ENCODE measurements around the gene TATDN2.

TATDN2 gene

GRCh38 chr3:10224794-10225665, 23.2 kb upstream of the TATDN2 start (continued):
- no peak for TF ChIP-seq CSRNP3 (CRISPR knock-in tag; IDR thresholded peaks at IDR 0.05)
- TF ChIP-seq ZNF70 (CRISPR knock-in tag; IDR thresholded peaks at IDR 0.05) = no peak
- TF ChIP-seq PPARA (CRISPR knock-in tag; IDR thresholded peaks at IDR 0.05; ENCODE audit: borderline replicate concordance) = no peak
- TF ChIP-seq, protein P1, sequence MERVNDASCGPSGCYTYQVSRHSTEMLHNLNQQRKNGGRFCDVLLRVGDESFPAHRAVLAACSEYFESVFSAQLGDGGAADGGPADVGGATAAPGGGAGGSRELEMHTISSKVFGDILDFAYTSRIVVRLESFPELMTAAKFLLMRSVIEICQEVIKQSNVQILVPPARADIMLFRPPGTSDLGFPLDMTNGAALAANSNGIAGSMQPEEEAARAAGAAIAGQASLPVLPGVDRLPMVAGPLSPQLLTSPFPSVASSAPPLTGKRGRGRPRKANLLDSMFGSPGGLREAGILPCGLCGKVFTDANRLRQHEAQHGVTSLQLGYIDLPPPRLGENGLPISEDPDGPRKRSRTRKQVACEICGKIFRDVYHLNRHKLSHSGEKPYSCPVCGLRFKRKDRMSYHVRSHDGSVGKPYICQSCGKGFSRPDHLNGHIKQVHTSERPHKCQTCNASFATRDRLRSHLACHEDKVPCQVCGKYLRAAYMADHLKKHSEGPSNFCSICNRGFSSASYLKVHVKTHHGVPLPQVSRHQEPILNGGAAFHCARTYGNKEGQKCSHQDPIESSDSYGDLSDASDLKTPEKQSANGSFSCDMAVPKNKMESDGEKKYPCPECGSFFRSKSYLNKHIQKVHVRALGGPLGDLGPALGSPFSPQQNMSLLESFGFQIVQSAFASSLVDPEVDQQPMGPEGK (CRISPR knock-in tag; IDR thresholded peaks at IDR 0.05; ENCODE audit: borderline replicate concordance) = no peak

GRCh38 chr3:10226293-10226692, 22.0 kb upstream of the TATDN2 start:
- no peak for ATAC-seq
- TF ChIP-seq ZNF8 (CRISPR knock-in tag; IDR thresholded peaks at IDR 0.05) = no peak
- no peak for TF ChIP-seq ISL1 (CRISPR knock-in tag; IDR thresholded peaks at IDR 0.05)
- no peak for TF ChIP-seq ZFP3 (CRISPR knock-in tag; IDR thresholded peaks at IDR 0.05)
- no peak for TF ChIP-seq OSR1 (CRISPR knock-in tag; IDR thresholded peaks at IDR 0.05)
- TF ChIP-seq ZC3H10 (CRISPR knock-in tag; IDR thresholded peaks at IDR 0.05) = no peak
- no peak for TF ChIP-seq SNAI2 (CRISPR knock-in tag; IDR thresholded peaks at IDR 0.05)
- no peak for TF ChIP-seq ARNTL (CRISPR knock-in tag; IDR thresholded peaks at IDR 0.05; ENCODE audit: borderline replicate concordance, low read depth)
- TF ChIP-seq ZNF70 (CRISPR knock-in tag; IDR thresholded peaks at IDR 0.05) = no peak
- TF ChIP-seq, protein P1 (CRISPR knock-in tag; IDR thresholded peaks at IDR 0.05; ENCODE audit: borderline replicate concordance) = no peak
- no peak for TF ChIP-seq RARB (CRISPR knock-in tag; IDR thresholded peaks at IDR 0.05)
- no peak for TF ChIP-seq GLIS3 (CRISPR knock-in tag; IDR thresholded peaks at IDR 0.05)
- no peak for TF ChIP-seq TOX (CRISPR knock-in tag; IDR thresholded peaks at IDR 0.05; ENCODE audit: borderline replicate concordance)
- TF ChIP-seq CSRNP3 (CRISPR knock-in tag; IDR thresholded peaks at IDR 0.05) = no peak
- TF ChIP-seq, protein P2, sequence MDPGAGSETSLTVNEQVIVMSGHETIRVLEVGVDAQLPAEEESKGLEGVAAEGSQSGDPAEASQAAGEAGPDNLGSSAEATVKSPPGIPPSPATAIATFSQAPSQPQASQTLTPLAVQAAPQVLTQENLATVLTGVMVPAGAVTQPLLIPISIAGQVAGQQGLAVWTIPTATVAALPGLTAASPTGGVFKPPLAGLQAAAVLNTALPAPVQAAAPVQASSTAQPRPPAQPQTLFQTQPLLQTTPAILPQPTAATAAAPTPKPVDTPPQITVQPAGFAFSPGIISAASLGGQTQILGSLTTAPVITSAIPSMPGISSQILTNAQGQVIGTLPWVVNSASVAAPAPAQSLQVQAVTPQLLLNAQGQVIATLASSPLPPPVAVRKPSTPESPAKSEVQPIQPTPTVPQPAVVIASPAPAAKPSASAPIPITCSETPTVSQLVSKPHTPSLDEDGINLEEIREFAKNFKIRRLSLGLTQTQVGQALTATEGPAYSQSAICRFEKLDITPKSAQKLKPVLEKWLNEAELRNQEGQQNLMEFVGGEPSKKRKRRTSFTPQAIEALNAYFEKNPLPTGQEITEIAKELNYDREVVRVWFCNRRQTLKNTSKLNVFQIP (CRISPR knock-in tag; IDR thresholded peaks at IDR 0.05; ENCODE audit: borderline replicate concordance, low read depth) = no peak
- TF ChIP-seq TCF4 (CRISPR knock-in tag; IDR thresholded peaks at IDR 0.05; ENCODE audit: borderline replicate concordance) = no peak
- no peak for TF ChIP-seq PPARA (CRISPR knock-in tag; IDR thresholded peaks at IDR 0.05; ENCODE audit: borderline replicate concordance)
- no peak for TF ChIP-seq CSDC2 (CRISPR knock-in tag; IDR thresholded peaks at IDR 0.05)
- TF ChIP-seq, protein P3, sequence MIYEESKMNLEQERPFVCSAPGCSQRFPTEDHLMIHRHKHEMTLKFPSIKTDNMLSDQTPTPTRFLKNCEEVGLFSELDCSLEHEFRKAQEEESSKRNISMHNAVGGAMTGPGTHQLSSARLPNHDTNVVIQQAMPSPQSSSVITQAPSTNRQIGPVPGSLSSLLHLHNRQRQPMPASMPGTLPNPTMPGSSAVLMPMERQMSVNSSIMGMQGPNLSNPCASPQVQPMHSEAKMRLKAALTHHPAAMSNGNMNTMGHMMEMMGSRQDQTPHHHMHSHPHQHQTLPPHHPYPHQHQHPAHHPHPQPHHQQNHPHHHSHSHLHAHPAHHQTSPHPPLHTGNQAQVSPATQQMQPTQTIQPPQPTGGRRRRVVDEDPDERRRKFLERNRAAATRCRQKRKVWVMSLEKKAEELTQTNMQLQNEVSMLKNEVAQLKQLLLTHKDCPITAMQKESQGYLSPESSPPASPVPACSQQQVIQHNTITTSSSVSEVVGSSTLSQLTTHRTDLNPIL (CRISPR knock-in tag; IDR thresholded peaks at IDR 0.05; ENCODE audit: low read depth) = no peak
- TF ChIP-seq, protein P4, sequence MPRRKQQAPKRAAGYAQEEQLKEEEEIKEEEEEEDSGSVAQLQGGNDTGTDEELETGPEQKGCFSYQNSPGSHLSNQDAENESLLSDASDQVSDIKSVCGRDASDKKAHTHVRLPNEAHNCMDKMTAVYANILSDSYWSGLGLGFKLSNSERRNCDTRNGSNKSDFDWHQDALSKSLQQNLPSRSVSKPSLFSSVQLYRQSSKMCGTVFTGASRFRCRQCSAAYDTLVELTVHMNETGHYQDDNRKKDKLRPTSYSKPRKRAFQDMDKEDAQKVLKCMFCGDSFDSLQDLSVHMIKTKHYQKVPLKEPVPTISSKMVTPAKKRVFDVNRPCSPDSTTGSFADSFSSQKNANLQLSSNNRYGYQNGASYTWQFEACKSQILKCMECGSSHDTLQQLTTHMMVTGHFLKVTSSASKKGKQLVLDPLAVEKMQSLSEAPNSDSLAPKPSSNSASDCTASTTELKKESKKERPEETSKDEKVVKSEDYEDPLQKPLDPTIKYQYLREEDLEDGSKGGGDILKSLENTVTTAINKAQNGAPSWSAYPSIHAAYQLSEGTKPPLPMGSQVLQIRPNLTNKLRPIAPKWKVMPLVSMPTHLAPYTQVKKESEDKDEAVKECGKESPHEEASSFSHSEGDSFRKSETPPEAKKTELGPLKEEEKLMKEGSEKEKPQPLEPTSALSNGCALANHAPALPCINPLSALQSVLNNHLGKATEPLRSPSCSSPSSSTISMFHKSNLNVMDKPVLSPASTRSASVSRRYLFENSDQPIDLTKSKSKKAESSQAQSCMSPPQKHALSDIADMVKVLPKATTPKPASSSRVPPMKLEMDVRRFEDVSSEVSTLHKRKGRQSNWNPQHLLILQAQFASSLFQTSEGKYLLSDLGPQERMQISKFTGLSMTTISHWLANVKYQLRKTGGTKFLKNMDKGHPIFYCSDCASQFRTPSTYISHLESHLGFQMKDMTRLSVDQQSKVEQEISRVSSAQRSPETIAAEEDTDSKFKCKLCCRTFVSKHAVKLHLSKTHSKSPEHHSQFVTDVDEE (CRISPR knock-in tag; IDR thresholded peaks at IDR 0.05) = no peak

Data from SK-N-SH treated with all-trans-retinoic acid at 6 μM for 48 hours (cell line).